Caco-2 (cell line): Measurements from ENCODE around the gene ARL5A. TPM values are rescaled to one million over a fixed set of nuclear protein-coding genes. Genes with fewer than 3 reads are reported as not detected.
A peak's percentile ranks its signal among the peaks of the same experiment; 100 is the strongest.

ENCODE experiments used
- BruUV-seq: library from RNA; stranded (reverse); fragments of 400-500 nt; replicated peaks from 2 replicates; lab custom pipeline; 2021; lab: Mats Ljungman, UMichigan
- CTCF ChIA-PET: fragments of 300-600 bp; sonication (Branson Sonifier 250); formaldehyde crosslinking; loops from one replicate; lab custom pipeline; 2022; ENCODE audit warnings: antibody characterized with exemption; lab: Charles Lee
- POLR2A ChIA-PET: fragments of 300-600 bp; sonication (Branson Sonifier 250); formaldehyde crosslinking; loops from one replicate; lab custom pipeline; 2022; ENCODE audit warnings: antibody characterized with exemption; lab: Charles Lee
- DNase-seq, 2 experiments: peaks; one replicate each; pipeline versions ENCODE4 v3.0.0 to v3.0.0-alpha.2; 2020 to 2022
- H3K27me3 ChIP-seq: replicated peaks from 2 replicates; pipeline ENCODE4 v1.6.0; 2011; ENCODE audit warnings: low read length; ENCODE audit not compliant: control insufficient read depth, insufficient read depth
- H3K36me3 ChIP-seq: 2 replicates; pipeline ENCODE4 v1.5.1; 2011; ENCODE audit warnings: low read length; ENCODE audit not compliant: control insufficient read depth, insufficient read depth
- H3K4me1 ChIP-seq: fragments of 250-450 bp; sonication (Bioruptor Pico); 2 replicates; pipeline ENCODE4 v1.5.1; 2020; ENCODE audit warnings: mild to moderate bottlenecking
- H3K4me3 ChIP-seq: 2 replicates; pipeline ENCODE4 v1.5.1; 2011; ENCODE audit warnings: low read depth, mild to moderate bottlenecking, control low read depth, low read length
- H3K9me3 ChIP-seq: fragments of 250-450 bp; sonication (Bioruptor Pico); 2 replicates; pipeline ENCODE4 v1.5.1; 2020; ENCODE audit warnings: mild to moderate bottlenecking, moderate library complexity
- H3K27ac Mint-ChIP-seq: one replicate; pipeline ENCODE4 v1.8.0; 2022; ENCODE audit warnings: mixed read lengths; ENCODE audit not compliant: unreplicated experiment
- H3K27me3 Mint-ChIP-seq: one replicate; pipeline ENCODE4 v1.8.0; 2022; ENCODE audit warnings: mixed read lengths; ENCODE audit not compliant: insufficient read depth, unreplicated experiment
- H3K36me3 Mint-ChIP-seq: one replicate; pipeline ENCODE4 v1.8.0; 2022; ENCODE audit warnings: mild to moderate bottlenecking, mixed read lengths; ENCODE audit not compliant: insufficient read depth, unreplicated experiment
- H3K4me1 Mint-ChIP-seq: one replicate; pipeline ENCODE4 v1.8.0; 2022; ENCODE audit warnings: low read depth, mixed read lengths; ENCODE audit not compliant: unreplicated experiment
- H3K4me3 Mint-ChIP-seq: one replicate; pipeline ENCODE4 v1.8.0; 2022; ENCODE audit warnings: mild to moderate bottlenecking, moderate library complexity, mixed read lengths; ENCODE audit not compliant: unreplicated experiment
- H3K9me3 Mint-ChIP-seq: one replicate; pipeline ENCODE4 v1.8.0; 2022; ENCODE audit warnings: mixed read lengths; ENCODE audit not compliant: unreplicated experiment
- CTCF ChIP-seq, 2 experiments: fragments of 200-600 bp in 1 of 2; IDR thresholded peaks; 1 replicate in 1 of 2; 2 replicates in 1 of 2; pipeline versions ENCODE4 v1.5.1 to v1.8.0; 2011 to 2022; ENCODE audit warnings: antibody characterized with exemption in 1 of 2, control low read depth in 1 of 2, inconsistent platforms in 1 of 2, low read depth in 1 of 2, low read length in 1 of 2, mild to moderate bottlenecking in 1 of 2, moderate library complexity in 1 of 2; ENCODE audit not compliant: insufficient read depth in 1 of 2, severe bottlenecking in 1 of 2, unreplicated experiment in 1 of 2
- intact Hi-C: fragments of 100-400 bp; cut with micrococcal nuclease; formaldehyde crosslinking; loops from one replicate; pipeline ENCODE4 v1.10.0; 2022; ENCODE audit not compliant: unreplicated experiment
- total RNA-seq: library from RNA; stranded (reverse); gene quantifications from 2 replicates; pipeline ENCODE4 v1.2.3, GENCODE V29; 2022

ARL5A gene
- total RNA-seq, 1 experiment from 2014 or later, result 58.3 TPM

DNA sequence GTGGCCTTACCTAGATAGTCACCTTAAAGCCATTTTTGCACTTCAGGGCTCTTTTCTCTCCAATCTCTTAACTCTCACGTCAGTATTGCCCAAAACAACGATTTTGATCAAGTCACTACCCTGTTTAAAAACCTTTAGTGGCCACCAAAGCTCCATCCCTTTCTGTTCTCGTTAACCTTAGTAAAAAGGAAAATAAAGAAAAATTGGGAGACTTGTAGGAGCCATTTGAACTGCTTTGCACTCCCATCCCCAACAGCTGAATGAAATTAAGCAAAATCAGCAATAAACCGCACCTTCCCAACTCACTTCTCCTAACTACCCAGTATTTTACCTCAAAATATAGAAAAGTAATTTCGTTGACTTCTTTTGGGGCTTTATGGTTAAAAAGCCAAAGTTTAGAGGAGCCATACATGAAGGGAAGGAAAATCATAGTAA lies 686 bp upstream of the ARL5A start:
- peaks cover 12% of the 10 kb centered on the region for H3K4me1 ChIP-seq
- H3K36me3 Mint-ChIP-seq, result peaks cover 6% of the 10 kb centered on the region
- H3K27me3 Mint-ChIP-seq, result no peaks in the 10 kb centered on the region
- BruUV-seq, result TSS peak; percentile 95
- H3K36me3 ChIP-seq, result no peaks in the 10 kb centered on the region
- H3K9me3 Mint-ChIP-seq, result no peaks in the 10 kb centered on the region
- intact Hi-C loops, result loop anchor here (1.0 to 5.0 kb wide), 2 partner anchors 123 to 175 kb away; no protein-coding TSS in a partner anchor
- no peak for DNase-seq
- no peaks in the 10 kb centered on the region for H3K9me3 ChIP-seq
- H3K4me3 ChIP-seq, result peak overlapping the region; percentile 90
- CTCF ChIA-PET, result no interaction called here
- H3K4me1 Mint-ChIP-seq, result peaks cover 17% of the 10 kb centered on the region
- POLR2A ChIA-PET, result interaction anchor here (0.6 to 1.0 kb wide), 2 partner anchors 164 to 343 kb away, joined by 3 read pairs; no protein-coding TSS in a partner anchor
- TF ChIP-seq CTCF (IDR thresholded peaks at IDR 0.05; ENCODE audit: insufficient read depth in 1 of 2, low read depth in 1 of 2, low read length in 1 of 2, severe bottlenecking in 1 of 2, unreplicated experiment in 1 of 2), result no peak
- no peaks in the 10 kb centered on the region for H3K27me3 ChIP-seq
- peak overlapping the region; percentile 79 for H3K27ac Mint-ChIP-seq
- H3K4me3 Mint-ChIP-seq, result peak overlapping the region; percentile 78

- Histone ChIP-seq H3K36me3 (no peaks in the 10 kb centered on the region), H3K4me1 (peaks cover 12% of the 10 kb centered on the region), H3K27me3 (no peaks in the 10 kb centered on the region), H3K4me3 (peak overlapping the region; percentile 90), H3K9me3 (no peaks in the 10 kb centered on the region)
- Mint-ChIP-seq H3K4me1 (peaks cover 17% of the 10 kb centered on the region), H3K36me3 (peaks cover 6% of the 10 kb centered on the region), H3K27me3 (no peaks in the 10 kb centered on the region), H3K27ac (peak overlapping the region; percentile 79), H3K9me3 (no peaks in the 10 kb centered on the region), H3K4me3 (peak overlapping the region; percentile 78)
- TF ChIP-seq CTCF (IDR thresholded peaks at IDR 0.05; ENCODE audit: insufficient read depth in 1 of 2, low read depth in 1 of 2, low read length in 1 of 2, severe bottlenecking in 1 of 2, unreplicated experiment in 1 of 2), result no peak
- ChIA-PET CTCF (interaction anchor here (0.6 kb wide), 1 partner anchor 64 kb away, joined by 8 read pairs; no protein-coding TSS in a partner anchor), POLR2A (interaction anchor here (0.6 to 1.0 kb wide), 7 partner anchors 51 to 344 kb away, joined by 3 to 5 read pairs (median 3); no protein-coding TSS in a partner anchor)
- peak; percentile 19 to 38 for DNase-seq
- intact Hi-C loops, result loop anchor here (1.0 to 5.0 kb wide), 2 partner anchors 125 to 177 kb away; no protein-coding TSS in a partner anchor
- BruUV-seq, result no TSS peak
Observed at GRCh38 chr2:151827564-151828142, 568 bp downstream of the ARL5A start.

GRCh38 chr2:151826737-151827157 lies 1.5 kb downstream of the ARL5A start:
- H3K27ac Mint-ChIP-seq, result peak overlapping the region; percentile 79

More at GRCh38 chr2:151826737-151827157, 1.5 kb downstream of the ARL5A start:
- ChIA-PET POLR2A (no interaction called here), CTCF (interaction anchor here (0.5 kb wide), 1 partner anchor 156 kb away, joined by 5 read pairs; no protein-coding TSS in a partner anchor)
- BruUV-seq, result TSS peak; percentile 38
- peak overlapping the region; percentile 78 for H3K4me3 Mint-ChIP-seq
- Histone ChIP-seq H3K36me3 (no peaks in the 10 kb centered on the region), H3K4me1 (peaks cover 12% of the 10 kb centered on the region), H3K27me3 (no peaks in the 10 kb centered on the region), H3K9me3 (no peaks in the 10 kb centered on the region), H3K4me3 (peak overlapping the region; percentile 90)
- no peak for DNase-seq
- intact Hi-C loops, result loop anchor here (5.0 kb wide), 1 partner anchor 126 kb away; no protein-coding TSS in a partner anchor
- H3K27me3 Mint-ChIP-seq, result no peaks in the 10 kb centered on the region
- no peak for TF ChIP-seq CTCF (IDR thresholded peaks at IDR 0.05; ENCODE audit: insufficient read depth in 1 of 2, low read depth in 1 of 2, low read length in 1 of 2, severe bottlenecking in 1 of 2, unreplicated experiment in 1 of 2)
- H3K9me3 Mint-ChIP-seq, result no peaks in the 10 kb centered on the region
- peaks cover 6% of the 10 kb centered on the region for H3K36me3 Mint-ChIP-seq
- H3K4me1 Mint-ChIP-seq, result peaks cover 17% of the 10 kb centered on the region
